Measurements from ENCODE around the gene C17orf100.

The C17orf100 gene

GRCh38 chr17:6696906-6697305, 45.3 kb downstream of the C17orf100 start:
- DNase-seq = no peak

- no peak for DNase-seq
Observed at GRCh38 chr17:6698004-6698403, 46.4 kb downstream of the C17orf100 start.

GRCh38 chr17:6699997-6700947, 48.7 kb downstream of the C17orf100 start:
- DNase-seq = no peak

GRCh38 chr17:6700948-6701307, 49.4 kb downstream of the C17orf100 start:
- DNase-seq = no peak

GRCh38 chr17:6701719-6702118, 50.2 kb downstream of the C17orf100 start:
- DNase-seq = peak; percentile 37

GRCh38 chr17:6702567-6703215, 51.1 kb downstream of the C17orf100 start:
- no peak for DNase-seq
